ENCODE data around the gene HCRTR1. TPM values are rescaled to one million over a fixed set of nuclear protein-coding genes. Genes with fewer than 3 reads are reported as not detected.
A peak's percentile ranks its signal among the peaks of the same experiment; 100 is the strongest.

The HCRTR1 gene
- polyA plus RNA-seq, 1 donor = 0.13 TPM

- no peak for DNase-seq
These were observed 9.0 kb downstream of the HCRTR1 start for GRCh38 chr1:31626223-31627207.

- DNase-seq = no peak
These were observed 9.9 kb downstream of the HCRTR1 start for GRCh38 chr1:31627301-31627929.

GRCh38 chr1:31627930-31628559, 10.6 kb downstream of the HCRTR1 start:
- DNase-seq = no peak

- DNase-seq = no peak
These were observed 11.6 kb downstream of the HCRTR1 start for GRCh38 chr1:31628931-31629556.

GRCh38 chr1:31632649-31633048, 15.2 kb downstream of the HCRTR1 start:
- no peak for DNase-seq

- DNase-seq = no peak
These were observed 15.6 kb downstream of the HCRTR1 start for GRCh38 chr1:31633117-31633516.

- DNase-seq = no peak
These were observed 20.6 kb downstream of the HCRTR1 start for GRCh38 chr1:31637915-31638673.

- DNase-seq = no peak
These were observed 22.1 kb downstream of the HCRTR1 start for GRCh38 chr1:31639543-31639942.

GRCh38 chr1:31640179-31640578, 22.7 kb downstream of the HCRTR1 start:
- no peak for DNase-seq

GRCh38 chr1:31640964-31641363, 23.5 kb downstream of the HCRTR1 start:
- no peak for DNase-seq

GRCh38 chr1:31642366-31642765, 24.9 kb downstream of the HCRTR1 start:
- no peak for DNase-seq

- no peak for DNase-seq
These were observed 25.4 kb downstream of the HCRTR1 start for GRCh38 chr1:31642897-31643296.

GRCh38 chr1:31643976-31644559, 26.6 kb downstream of the HCRTR1 start:
- DNase-seq = no peak

GRCh38 chr1:31644560-31645273, 27.2 kb downstream of the HCRTR1 start, which contains the start of gene PEF1:
TSS of gene PEF1 (minus strand) at chr1:31644876. CDS start at chr1:31644864, 12 bp downstream.
- peak; percentile 97 for DNase-seq

- no peak for DNase-seq
These were observed 27.7 kb downstream of the HCRTR1 start for GRCh38 chr1:31645274-31645568.

- no peak for DNase-seq
These were observed 28.9 kb downstream of the HCRTR1 start for GRCh38 chr1:31646259-31646960.

- no peak for DNase-seq
These were observed 29.6 kb downstream of the HCRTR1 start for GRCh38 chr1:31647106-31647505.

GRCh38 chr1:31648190-31648589, 30.7 kb downstream of the HCRTR1 start:
- DNase-seq = no peak

- no peak for DNase-seq
These were observed 31.3 kb downstream of the HCRTR1 start for GRCh38 chr1:31648641-31649357.
